ENCODE data around the gene CAMTA2.
"Not testable (repeated sequence)": the region's sequence is repeated elsewhere in the genome, so short reads cannot be mapped to it uniquely, and the experiment has no call there.

CAMTA2 gene

GRCh38 chr17:4986951-4987766 is at the start of gene CAMTA2:
Gene CAMTA2, minus strand, starts transcription at chr17:4987675. Its CDS starts 1,453 bp downstream, at chr17:4986222.
- H3K27me3 ChIP-seq (ENCODE audit: control insufficient read depth in 2 of 2, insufficient read depth in 2 of 2, low read length in 2 of 2): no peaks in the 10 kb centered on the region
- peaks cover 21 to 27% of the 10 kb centered on the region in 2 donors for H3K4me1 ChIP-seq (ENCODE audit: control insufficient read depth in 2 of 2, insufficient read depth in 2 of 2, low read length in 2 of 2)
- no peaks in the 10 kb centered on the region for H3K9me3 ChIP-seq (ENCODE audit: control insufficient read depth in 2 of 2, low read length in 2 of 2)
- peaks cover 10 to 13% of the 10 kb centered on the region in 2 donors for H3K36me3 ChIP-seq (ENCODE audit: control insufficient read depth in 2 of 2, insufficient read depth in 2 of 2, low read length in 2 of 2)
- H3K4me3 ChIP-seq (ENCODE audit: low read length in 2 of 2): peak within 1 kb of the TSS; percentile 86 to 88
- H3K9ac ChIP-seq (ENCODE audit: low read depth in 1 of 2, low read length in 2 of 2): peak within 1 kb of the TSS; percentile 91 to 92
- H3K27ac ChIP-seq (ENCODE audit: low read depth in 2 of 2, low read length in 2 of 2): peak within 1 kb of the TSS; percentile 92 to 94

- Histone ChIP-seq H3K4me3 (ENCODE audit: low read length in 2 of 2) (peak within 1 kb of the TSS; percentile 54 to 58), H3K9ac (ENCODE audit: low read depth in 1 of 2, low read length in 2 of 2) (peak within 1 kb of the TSS in 1 of 2 donors; percentile 56), H3K9me3 (ENCODE audit: control insufficient read depth in 2 of 2, low read length in 2 of 2) (no peaks in the 10 kb centered on the region), H3K4me1 (ENCODE audit: control insufficient read depth in 2 of 2, insufficient read depth in 2 of 2, low read length in 2 of 2) (peaks cover 4 to 6% of the 10 kb centered on the region in 2 donors), H3K36me3 (ENCODE audit: control insufficient read depth in 2 of 2, insufficient read depth in 2 of 2, low read length in 2 of 2) (no peaks in the 10 kb centered on the region), H3K27ac (ENCODE audit: low read depth in 2 of 2, low read length in 2 of 2) (no peak within 1 kb of the TSS), H3K27me3 (ENCODE audit: control insufficient read depth in 2 of 2, insufficient read depth in 2 of 2, low read length in 2 of 2) (no peaks in the 10 kb centered on the region)
Observed at GRCh38 chr17:5035315-5035714, 47.8 kb upstream of the CAMTA2 start, which contains the start of gene SLC52A1. Gene SLC52A1, minus strand, starts transcription at chr17:5035426. Its CDS starts 820 bp downstream, at chr17:5034606.

- H3K4me3 ChIP-seq (ENCODE audit: low read length in 2 of 2): no peak overlapping the region
- no peak overlapping the region for H3K9ac ChIP-seq (ENCODE audit: low read depth in 1 of 2, low read length in 2 of 2)
- H3K27ac ChIP-seq (ENCODE audit: low read depth in 2 of 2, low read length in 2 of 2): no peak overlapping the region
- peaks cover 4 to 6% of the 10 kb centered on the region in 2 donors for H3K4me1 ChIP-seq (ENCODE audit: control insufficient read depth in 2 of 2, insufficient read depth in 2 of 2, low read length in 2 of 2)
- no peaks in the 10 kb centered on the region for H3K36me3 ChIP-seq (ENCODE audit: control insufficient read depth in 2 of 2, insufficient read depth in 2 of 2, low read length in 2 of 2)
- no peaks in the 10 kb centered on the region for H3K27me3 ChIP-seq (ENCODE audit: control insufficient read depth in 2 of 2, insufficient read depth in 2 of 2, low read length in 2 of 2)
- no peaks in the 10 kb centered on the region for H3K9me3 ChIP-seq (ENCODE audit: control insufficient read depth in 2 of 2, low read length in 2 of 2)
Observed at GRCh38 chr17:5034651-5035050, 47.2 kb upstream of the CAMTA2 start.

GRCh38 chr17:5034063-5034462 is 46.6 kb upstream of the CAMTA2 start:
- Histone ChIP-seq H3K4me3 (ENCODE audit: low read length in 2 of 2) (no peak overlapping the region), H3K27ac (ENCODE audit: low read depth in 2 of 2, low read length in 2 of 2) (no peak overlapping the region), H3K9ac (ENCODE audit: low read depth in 1 of 2, low read length in 2 of 2) (no peak overlapping the region), H3K9me3 (ENCODE audit: control insufficient read depth in 2 of 2, low read length in 2 of 2) (no peaks in the 10 kb centered on the region), H3K4me1 (ENCODE audit: control insufficient read depth in 2 of 2, insufficient read depth in 2 of 2, low read length in 2 of 2) (peaks cover 4 to 6% of the 10 kb centered on the region in 2 donors), H3K36me3 (ENCODE audit: control insufficient read depth in 2 of 2, insufficient read depth in 2 of 2, low read length in 2 of 2) (no peaks in the 10 kb centered on the region), H3K27me3 (ENCODE audit: control insufficient read depth in 2 of 2, insufficient read depth in 2 of 2, low read length in 2 of 2) (no peaks in the 10 kb centered on the region)

- Histone ChIP-seq H3K27ac (ENCODE audit: low read depth in 2 of 2, low read length in 2 of 2) (no peak overlapping the region), H3K27me3 (ENCODE audit: control insufficient read depth in 2 of 2, insufficient read depth in 2 of 2, low read length in 2 of 2) (no peaks in the 10 kb centered on the region), H3K36me3 (ENCODE audit: control insufficient read depth in 2 of 2, insufficient read depth in 2 of 2, low read length in 2 of 2) (no peaks in the 10 kb centered on the region), H3K4me1 (ENCODE audit: control insufficient read depth in 2 of 2, insufficient read depth in 2 of 2, low read length in 2 of 2) (peaks cover 4 to 6% of the 10 kb centered on the region in 2 donors), H3K4me3 (ENCODE audit: low read length in 2 of 2) (no peak overlapping the region), H3K9me3 (ENCODE audit: control insufficient read depth in 2 of 2, low read length in 2 of 2) (no peaks in the 10 kb centered on the region), H3K9ac (ENCODE audit: low read depth in 1 of 2, low read length in 2 of 2) (no peak overlapping the region)
Observed at GRCh38 chr17:5033352-5034015, 46.0 kb upstream of the CAMTA2 start.

- Histone ChIP-seq H3K9me3 (ENCODE audit: control insufficient read depth in 2 of 2, low read length in 2 of 2) (no peaks in the 10 kb centered on the region), H3K27me3 (ENCODE audit: control insufficient read depth in 2 of 2, insufficient read depth in 2 of 2, low read length in 2 of 2) (no peaks in the 10 kb centered on the region), H3K4me3 (ENCODE audit: low read length in 2 of 2) (no peak overlapping the region), H3K9ac (ENCODE audit: low read depth in 1 of 2, low read length in 2 of 2) (no peak overlapping the region), H3K4me1 (ENCODE audit: control insufficient read depth in 2 of 2, insufficient read depth in 2 of 2, low read length in 2 of 2) (peaks cover 4 to 6% of the 10 kb centered on the region in 2 donors), H3K27ac (ENCODE audit: low read depth in 2 of 2, low read length in 2 of 2) (no peak overlapping the region), H3K36me3 (ENCODE audit: control insufficient read depth in 2 of 2, insufficient read depth in 2 of 2, low read length in 2 of 2) (no peaks in the 10 kb centered on the region)
Observed at GRCh38 chr17:5032865-5033264, 45.4 kb upstream of the CAMTA2 start.

- peak overlapping the region; percentile 44 to 73 for H3K4me3 ChIP-seq (ENCODE audit: low read length in 2 of 2)
- no peaks in the 10 kb centered on the region for H3K9me3 ChIP-seq (ENCODE audit: control insufficient read depth in 2 of 2, low read length in 2 of 2)
- no peaks in the 10 kb centered on the region for H3K36me3 ChIP-seq (ENCODE audit: control insufficient read depth in 2 of 2, insufficient read depth in 2 of 2, low read length in 2 of 2)
- H3K27ac ChIP-seq (ENCODE audit: low read depth in 2 of 2, low read length in 2 of 2): peak overlapping the region in 1 of 2 donors; percentile 68
- H3K27me3 ChIP-seq (ENCODE audit: control insufficient read depth in 2 of 2, insufficient read depth in 2 of 2, low read length in 2 of 2): no peaks in the 10 kb centered on the region
- peak overlapping the region in 1 of 2 donors; percentile 47 for H3K9ac ChIP-seq (ENCODE audit: low read depth in 1 of 2, low read length in 2 of 2)
- H3K4me1 ChIP-seq (ENCODE audit: control insufficient read depth in 2 of 2, insufficient read depth in 2 of 2, low read length in 2 of 2): peaks cover 4 to 6% of the 10 kb centered on the region in 2 donors
Observed at GRCh38 chr17:5031365-5032082, 44.0 kb upstream of the CAMTA2 start.

- not testable (repeated sequence) for H3K4me1 ChIP-seq (ENCODE audit: control insufficient read depth in 2 of 2, insufficient read depth in 2 of 2, low read length in 2 of 2); H3K9me3 ChIP-seq (ENCODE audit: control insufficient read depth in 2 of 2, low read length in 2 of 2); H3K4me3 ChIP-seq (ENCODE audit: low read length in 2 of 2); H3K36me3 ChIP-seq (ENCODE audit: control insufficient read depth in 2 of 2, insufficient read depth in 2 of 2, low read length in 2 of 2); H3K9ac ChIP-seq (ENCODE audit: low read depth in 1 of 2, low read length in 2 of 2); H3K27ac ChIP-seq (ENCODE audit: low read depth in 2 of 2, low read length in 2 of 2); H3K27me3 ChIP-seq (ENCODE audit: control insufficient read depth in 2 of 2, insufficient read depth in 2 of 2, low read length in 2 of 2)
Observed at GRCh38 chr17:5030168-5030567, 42.7 kb upstream of the CAMTA2 start.

- H3K27me3 ChIP-seq (ENCODE audit: control insufficient read depth in 2 of 2, insufficient read depth in 2 of 2, low read length in 2 of 2): no peaks in the 10 kb centered on the region
- H3K36me3 ChIP-seq (ENCODE audit: control insufficient read depth in 2 of 2, insufficient read depth in 2 of 2, low read length in 2 of 2): peaks cover 5 to 6% of the 10 kb centered on the region in 2 donors
- H3K27ac ChIP-seq (ENCODE audit: low read depth in 2 of 2, low read length in 2 of 2): no peak overlapping the region
- peaks cover 4% of the 10 kb centered on the region in 2 donors for H3K4me1 ChIP-seq (ENCODE audit: control insufficient read depth in 2 of 2, insufficient read depth in 2 of 2, low read length in 2 of 2)
- H3K9ac ChIP-seq (ENCODE audit: low read depth in 1 of 2, low read length in 2 of 2): no peak overlapping the region
- H3K9me3 ChIP-seq (ENCODE audit: control insufficient read depth in 2 of 2, low read length in 2 of 2): no peaks in the 10 kb centered on the region
- no peak overlapping the region for H3K4me3 ChIP-seq (ENCODE audit: low read length in 2 of 2)
Observed at GRCh38 chr17:5027916-5028315, 40.4 kb upstream of the CAMTA2 start.

- Histone ChIP-seq H3K27ac (ENCODE audit: low read depth in 2 of 2, low read length in 2 of 2) (no peak overlapping the region), H3K9ac (ENCODE audit: low read depth in 1 of 2, low read length in 2 of 2) (no peak overlapping the region), H3K4me1 (ENCODE audit: control insufficient read depth in 2 of 2, insufficient read depth in 2 of 2, low read length in 2 of 2) (peaks cover 4% of the 10 kb centered on the region in 2 donors), H3K27me3 (ENCODE audit: control insufficient read depth in 2 of 2, insufficient read depth in 2 of 2, low read length in 2 of 2) (no peaks in the 10 kb centered on the region), H3K4me3 (ENCODE audit: low read length in 2 of 2) (no peak overlapping the region), H3K9me3 (ENCODE audit: control insufficient read depth in 2 of 2, low read length in 2 of 2) (no peaks in the 10 kb centered on the region), H3K36me3 (ENCODE audit: control insufficient read depth in 2 of 2, insufficient read depth in 2 of 2, low read length in 2 of 2) (peaks cover 8 to 11% of the 10 kb centered on the region in 2 donors)
Observed at GRCh38 chr17:5027299-5027698, 39.8 kb upstream of the CAMTA2 start.
